Neural progenitor cell (in vitro differentiated cells): ENCODE measurements around the gene VAV2. TPM values are rescaled to one million over a fixed set of nuclear protein-coding genes. Genes with fewer than 3 reads are reported as not detected.

Experiments
- DNase-seq: peaks from one replicate; pipeline ENCODE4 v3.0.0-alpha.2; 2016; ENCODE audit warnings: low spot score
- H2AFZ ChIP-seq: fragments of 200-600 bp; sonication (generic); replicated peaks from 2 replicates; pipeline ENCODE4 v1.6.1; 2016; ENCODE audit warnings: antibody characterized with exemption
- H3F3A ChIP-seq: fragments of 200-600 bp; sonication (generic); 2 replicates; pipeline ENCODE4 v1.6.1; 2016; ENCODE audit warnings: antibody characterized with exemption, low read depth
- H3K27ac ChIP-seq: fragments of 200-600 bp; sonication (generic); 2 replicates; pipeline ENCODE4 v1.5.1; 2016; ENCODE audit warnings: mild to moderate bottlenecking
- H3K27me3 ChIP-seq: fragments of 200-600 bp; sonication (generic); 2 replicates; pipeline ENCODE4 v1.6.1; 2016; ENCODE audit warnings: mild to moderate bottlenecking, moderate library complexity
- H3K36me3 ChIP-seq: fragments of 200-600 bp; sonication (generic); 2 replicates; pipeline ENCODE4 v1.5.1; 2016
- H3K4me1 ChIP-seq: fragments of 200-600 bp; sonication (generic); 2 replicates; pipeline ENCODE4 v1.6.1; 2016; ENCODE audit warnings: mixed run types
- H3K4me2 ChIP-seq: fragments of 200-600 bp; sonication (generic); 2 replicates; pipeline ENCODE4 v1.6.1; 2016
- H3K4me3 ChIP-seq: fragments of 200-600 bp; sonication (generic); 2 replicates; pipeline ENCODE4 v1.5.1; 2016
- H3K79me2 ChIP-seq: fragments of 200-600 bp; sonication (generic); 2 replicates; pipeline ENCODE4 v1.6.1; 2016; ENCODE audit warnings: low read depth
- H3K9ac ChIP-seq: fragments of 200-600 bp; sonication (generic); 2 replicates; pipeline ENCODE4 v1.6.1; 2016
- H3K9me3 ChIP-seq: fragments of 200-600 bp; sonication (generic); 2 replicates; pipeline ENCODE4 v1.5.1; 2016; ENCODE audit warnings: low read depth
- H4K20me1 ChIP-seq: fragments of 200-600 bp; sonication (generic); 2 replicates; pipeline ENCODE4 v1.6.1; 2016; ENCODE audit warnings: low read depth
- H3K27ac Mint-ChIP-seq: 3 replicates; pipeline ENCODE4 v1.8.0; 2021; ENCODE audit warnings: mixed read lengths
- H3K27me3 Mint-ChIP-seq: 2 replicates; pipeline ENCODE4 v1.8.0; 2022; ENCODE audit warnings: low read depth, mild to moderate bottlenecking, inconsistent platforms, moderate library complexity, mixed read lengths; ENCODE audit not compliant: insufficient read depth
- H3K36me3 Mint-ChIP-seq: 3 replicates; pipeline ENCODE4 v1.8.0; 2021; ENCODE audit warnings: mixed read lengths
- H3K4me1 Mint-ChIP-seq: 3 replicates; pipeline ENCODE4 v1.8.0; 2021; ENCODE audit warnings: mixed read lengths
- H3K4me3 Mint-ChIP-seq: 3 replicates; pipeline ENCODE4 v1.8.0; 2021; ENCODE audit warnings: mild to moderate bottlenecking, moderate library complexity, mixed read lengths
- H3K9me3 Mint-ChIP-seq: 3 replicates; pipeline ENCODE4 v1.8.0; 2020; ENCODE audit warnings: mixed read lengths
- EZH2 ChIP-seq: fragments of 200-600 bp; sonication (generic); IDR thresholded peaks from 2 replicates; pipeline ENCODE4 v1.6.1; 2017; ENCODE audit warnings: antibody characterized with exemption, mild to moderate bottlenecking, moderate library complexity
- EZH2phosphoT487 ChIP-seq: fragments of 200-600 bp; sonication (generic); IDR thresholded peaks from 2 replicates; pipeline ENCODE4 v1.6.1; 2017; ENCODE audit warnings: antibody characterized with exemption
- total RNA-seq: library from RNA; depleted of rRNA; stranded (reverse); fragments of >200 nt; gene quantifications from 2 replicates; pipeline ENCODE4 v1.2.3, GENCODE V29; 2015; ENCODE audit warnings: low replicate concordance
- TF ChIP-seq, protein P1 (sequence below): fragments of 200-600 bp; sonication (generic); IDR thresholded peaks from 2 replicates; pipeline ENCODE4 v1.5.1; 2017; ENCODE audit warnings: antibody characterized with exemption, mild to moderate bottlenecking

The VAV2 gene
- total RNA-seq, 1 donor from 2014 or later: 12.9 TPM

- no peaks in the 10 kb centered on the region for H3K79me2 ChIP-seq
- no peaks in the 10 kb centered on the region for H3K36me3 Mint-ChIP-seq
- H4K20me1 ChIP-seq: no peaks in the 10 kb centered on the region
- H3K9ac ChIP-seq: no peak overlapping the region
- no peaks in the 10 kb centered on the region for H3K27me3 ChIP-seq
- no peaks in the 10 kb centered on the region for H3K4me1 Mint-ChIP-seq
- H3K27ac Mint-ChIP-seq: no peak overlapping the region
- H3K27ac ChIP-seq: no peak overlapping the region
- H2AFZ ChIP-seq: no peak overlapping the region
- no peaks in the 10 kb centered on the region for H3K9me3 Mint-ChIP-seq
- no peak for TF ChIP-seq EZH2
- TF ChIP-seq EZH2phosphoT487: no peak
- TF ChIP-seq, protein P1, sequence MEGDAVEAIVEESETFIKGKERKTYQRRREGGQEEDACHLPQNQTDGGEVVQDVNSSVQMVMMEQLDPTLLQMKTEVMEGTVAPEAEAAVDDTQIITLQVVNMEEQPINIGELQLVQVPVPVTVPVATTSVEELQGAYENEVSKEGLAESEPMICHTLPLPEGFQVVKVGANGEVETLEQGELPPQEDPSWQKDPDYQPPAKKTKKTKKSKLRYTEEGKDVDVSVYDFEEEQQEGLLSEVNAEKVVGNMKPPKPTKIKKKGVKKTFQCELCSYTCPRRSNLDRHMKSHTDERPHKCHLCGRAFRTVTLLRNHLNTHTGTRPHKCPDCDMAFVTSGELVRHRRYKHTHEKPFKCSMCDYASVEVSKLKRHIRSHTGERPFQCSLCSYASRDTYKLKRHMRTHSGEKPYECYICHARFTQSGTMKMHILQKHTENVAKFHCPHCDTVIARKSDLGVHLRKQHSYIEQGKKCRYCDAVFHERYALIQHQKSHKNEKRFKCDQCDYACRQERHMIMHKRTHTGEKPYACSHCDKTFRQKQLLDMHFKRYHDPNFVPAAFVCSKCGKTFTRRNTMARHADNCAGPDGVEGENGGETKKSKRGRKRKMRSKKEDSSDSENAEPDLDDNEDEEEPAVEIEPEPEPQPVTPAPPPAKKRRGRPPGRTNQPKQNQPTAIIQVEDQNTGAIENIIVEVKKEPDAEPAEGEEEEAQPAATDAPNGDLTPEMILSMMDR: no peak
- H3K4me1 ChIP-seq: no peaks in the 10 kb centered on the region
- H3K4me3 ChIP-seq: no peak overlapping the region
- no peak overlapping the region for H3K4me3 Mint-ChIP-seq
- H3K36me3 ChIP-seq: no peaks in the 10 kb centered on the region
- H3K9me3 ChIP-seq: no peaks in the 10 kb centered on the region
- no peak overlapping the region for H3K4me2 ChIP-seq
- H3K27me3 Mint-ChIP-seq: peaks cover 5% of the 10 kb centered on the region
- peak; percentile 4 for DNase-seq
- no peaks in the 10 kb centered on the region for H3F3A ChIP-seq
Measured at GRCh38 chr9:133727277-133727875, 264.7 kb downstream of the VAV2 start.

DNA sequence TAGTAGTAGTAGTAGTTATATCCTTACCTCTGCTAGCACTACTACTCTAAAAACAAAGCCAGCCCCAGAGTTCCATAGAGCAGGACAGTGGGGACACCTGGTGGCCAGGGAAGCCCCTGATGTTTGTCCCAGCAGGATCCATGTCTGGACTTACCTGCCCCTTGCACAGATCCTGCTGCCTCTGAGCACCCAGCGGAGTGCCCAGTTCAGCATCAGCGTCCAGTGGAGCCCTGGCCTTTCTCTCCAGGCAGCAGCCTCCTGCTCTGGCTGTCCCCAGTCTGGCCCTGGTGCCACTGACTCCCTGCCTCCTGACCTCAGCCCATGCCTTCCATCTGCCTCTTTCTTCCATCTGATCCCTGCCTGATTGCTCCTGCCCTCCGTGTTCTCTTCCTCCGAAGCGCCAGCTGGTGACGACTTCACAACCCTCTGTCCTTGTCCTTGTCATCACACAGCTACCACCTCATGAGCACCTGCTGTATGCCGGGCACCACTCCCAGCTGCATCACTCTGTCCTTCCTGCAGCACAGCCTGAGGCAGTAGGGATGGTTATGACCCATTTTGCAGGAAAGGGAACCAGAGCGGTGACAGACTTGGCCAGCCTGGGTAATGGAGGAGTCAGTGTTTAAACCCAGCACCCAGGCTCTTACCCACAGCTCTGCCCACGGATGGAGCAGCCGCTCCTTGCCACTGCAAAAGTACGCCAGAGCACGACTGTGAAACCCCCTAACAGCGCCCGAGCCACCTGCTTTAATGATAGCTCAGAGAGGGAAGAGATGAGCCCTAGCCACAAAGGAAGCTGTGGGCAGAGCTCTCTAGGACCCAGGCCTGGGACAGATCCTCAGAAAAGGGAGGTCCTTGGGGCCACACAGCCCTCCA, 265.5 kb downstream of the VAV2 start:
- peak; percentile 75 for DNase-seq

DNA sequence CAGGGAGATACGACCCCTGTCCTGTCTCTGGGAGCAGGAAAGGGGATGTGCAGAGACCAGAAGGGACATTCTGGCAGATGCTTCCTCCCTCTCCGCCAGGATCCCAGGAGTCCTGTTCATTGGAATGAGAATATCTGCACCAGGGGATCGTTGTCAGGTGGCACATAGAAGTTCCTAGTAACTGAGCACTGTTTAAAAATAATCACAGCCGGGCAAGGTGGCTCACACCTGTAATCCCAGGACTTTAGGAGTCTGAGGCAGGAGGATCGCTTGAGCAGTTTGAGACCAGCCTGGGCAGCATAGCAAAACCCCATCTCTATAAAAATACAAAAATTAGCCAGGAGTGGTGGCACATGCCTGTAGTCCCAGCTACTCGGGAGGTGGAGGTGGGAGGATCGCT, 266.2 kb downstream of the VAV2 start:
- Histone ChIP-seq H3K4me3 (no peak overlapping the region), H2AFZ (no peak overlapping the region), H3F3A (no peaks in the 10 kb centered on the region), H3K36me3 (no peaks in the 10 kb centered on the region), H3K9ac (no peak overlapping the region), H3K27ac (no peak overlapping the region), H3K4me2 (no peak overlapping the region), H3K9me3 (no peaks in the 10 kb centered on the region), H3K79me2 (no peaks in the 10 kb centered on the region), H3K27me3 (no peaks in the 10 kb centered on the region), H3K4me1 (no peaks in the 10 kb centered on the region), H4K20me1 (no peaks in the 10 kb centered on the region)
- Mint-ChIP-seq H3K27ac (no peak overlapping the region), H3K36me3 (no peaks in the 10 kb centered on the region), H3K4me3 (no peak overlapping the region), H3K4me1 (no peaks in the 10 kb centered on the region), H3K27me3 (peaks cover 7% of the 10 kb centered on the region), H3K9me3 (no peaks in the 10 kb centered on the region)
- TF ChIP-seq EZH2phosphoT487 (no peak), EZH2 (no peak)
- TF ChIP-seq, protein P1: no peak
- DNase-seq: no peak

More for the DNA sequence above, 265.5 kb downstream of the VAV2 start:
- Mint-ChIP-seq H3K36me3 (no peaks in the 10 kb centered on the region), H3K4me1 (no peaks in the 10 kb centered on the region), H3K27ac (no peak overlapping the region), H3K4me3 (no peak overlapping the region), H3K9me3 (no peaks in the 10 kb centered on the region), H3K27me3 (peaks cover 7% of the 10 kb centered on the region)
- Histone ChIP-seq H3F3A (no peaks in the 10 kb centered on the region), H3K79me2 (no peaks in the 10 kb centered on the region), H3K27me3 (no peaks in the 10 kb centered on the region), H3K9me3 (no peaks in the 10 kb centered on the region), H3K4me3 (no peak overlapping the region), H3K36me3 (no peaks in the 10 kb centered on the region), H3K4me1 (no peaks in the 10 kb centered on the region), H3K4me2 (no peak overlapping the region), H2AFZ (no peak overlapping the region), H3K9ac (no peak overlapping the region), H4K20me1 (no peaks in the 10 kb centered on the region), H3K27ac (no peak overlapping the region)
- TF ChIP-seq, protein P1: peak; percentile 66
- TF ChIP-seq EZH2: no peak
